Body of pancreas (tissue), 4 donors: ENCODE data around the gene ENOPH1. TPM values are rescaled to one million over a fixed set of nuclear protein-coding genes. Genes with fewer than 3 reads are reported as not detected.

Source experiments
- ATAC-seq: fragments of 150-250 bp; one replicate; pipeline ENCODE4 v1.9.1; 2016
- DNase-seq, 4 donors: peaks; one replicate each; pipeline ENCODE4 v3.0.0-alpha.2; 2019
- H3K27ac ChIP-seq, 4 donors: fragments of 200-600 bp; sonication (generic); 1 replicate in 3 of 4; 2 replicates in 1 of 4; pipeline versions ENCODE4 v1.5.1 to v1.6.1; 2016 to 2019; ENCODE audit warnings: mild to moderate bottlenecking in 1 of 4, mixed read lengths in 1 of 4, moderate library complexity in 1 of 4
- H3K27me3 ChIP-seq, 2 donors: fragments of 200-600 bp; sonication (generic); one replicate each; pipeline ENCODE4 v1.6.0; 2016; ENCODE audit warnings: mild to moderate bottlenecking in 1 of 2
- H3K36me3 ChIP-seq, 2 donors: fragments of 200-600 bp; sonication (generic); replicated peaks in 1 of 2; 2 replicates each; pipeline ENCODE4 v1.5.1; 2016; ENCODE audit warnings: low read depth in 2 of 2; ENCODE audit not compliant: insufficient read depth in 1 of 2
- H3K4me1 ChIP-seq: fragments of 200-600 bp; sonication (generic); one replicate; pipeline ENCODE4 v1.6.0; 2016
- H3K4me3 ChIP-seq, 2 donors: fragments of 200-600 bp; sonication (generic); 1 replicate in 1 of 2; 2 replicates in 1 of 2; pipeline ENCODE4 v1.5.1; 2016 to 2019
- H3K9me3 ChIP-seq, 3 donors: fragments of 200-600 bp; sonication (generic); 1 replicate in 2 of 3; 2 replicates in 1 of 3; pipeline ENCODE4 v1.5.1; 2016
- CTCF ChIP-seq, 7 experiments: fragments of 450-650 bp in 4 of 7; fragments of 200-600 bp in 3 of 7; sonication (generic) in 3 of 7; IDR thresholded peaks; one replicate each; pipeline ENCODE4 v1.5.1; 2016 to 2019; ENCODE audit warnings: antibody characterized with exemption in 7 of 7
- POLR2A ChIP-seq, 3 donors: fragments of 450-650 bp; IDR thresholded peaks; one replicate each; pipeline ENCODE4 v1.6.1; 2016; ENCODE audit warnings: antibody characterized with exemption in 3 of 3, mild to moderate bottlenecking in 2 of 3
- WGBS, 2 donors: methylation state at CpG; one replicate each; pipeline ENCODE4 v1.1.5; 2017; 5-methylcytosine and 5-hydroxymethylcytosine counted together
- intact Hi-C: fragments of 100-400 bp; cut with DNase I; formaldehyde crosslinking; loops from one replicate; pipeline ENCODE4 v1.15.1; 2023
- small RNA-seq: library from RNA; depleted of rRNA; stranded (forward); fragments of <200 nt; gene quantifications from one replicate; pipeline ENCODE3, GENCODE V24; 2016
- total RNA-seq, 2 donors: library from RNA; depleted of rRNA; stranded (reverse); fragments of >200 nt; gene quantifications; one replicate each; pipeline ENCODE4 v1.1.0, GENCODE V29; 2016

The ENOPH1 gene
- total RNA-seq, 2 donors from 2014 or later, result 6.3 to 17.4 TPM

- no peak for TF ChIP-seq POLR2A (IDR thresholded peaks at IDR 0.05)
- no peak for TF ChIP-seq CTCF (IDR thresholded peaks at IDR 0.05)
- Histone ChIP-seq H3K36me3 (no peaks in the 10 kb centered on the region), H3K27me3 (no peaks in the 10 kb centered on the region), H3K4me3 (no peak overlapping the region), H3K9me3 (no peaks in the 10 kb centered on the region), H3K4me1 (no peaks in the 10 kb centered on the region), H3K27ac (no peak overlapping the region)
- DNase-seq (no peak), ATAC-seq (no peak)
- WGBS, 2 donors, result 57 to 62% methylated on average over 5 of the region's 5 CpGs
- intact Hi-C loops, result no loop called here
Measured at GRCh38 chr4:82500435-82501153, 70.2 kb downstream of the ENOPH1 start.

GRCh38 chr4:82501154-82501442 lies 70.7 kb downstream of the ENOPH1 start:
- intact Hi-C loops, result no loop called here
- TF ChIP-seq CTCF (IDR thresholded peaks at IDR 0.05), result no peak
- no peak for TF ChIP-seq POLR2A (IDR thresholded peaks at IDR 0.05)

DNA sequence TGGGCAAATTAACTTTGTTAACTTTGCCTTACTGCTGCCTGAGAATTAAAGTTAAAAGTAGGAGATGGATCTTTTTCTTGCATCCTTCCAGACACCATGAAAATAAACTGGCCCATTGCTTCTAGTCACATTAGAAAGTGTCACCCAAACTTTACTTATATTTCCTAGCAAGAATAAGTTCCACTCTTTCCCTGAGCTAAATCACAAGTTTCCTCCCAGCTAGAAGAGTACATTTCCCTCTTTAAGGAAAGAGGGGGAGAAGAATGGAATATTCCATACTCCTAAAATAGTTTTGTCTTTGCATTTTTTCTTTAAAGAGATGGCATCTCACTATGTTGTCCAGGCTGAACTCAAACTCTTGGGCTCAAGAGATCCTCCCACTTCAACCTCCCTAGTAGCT lies 77.6 kb downstream of the ENOPH1 start:
- Histone ChIP-seq H3K27me3 (no peaks in the 10 kb centered on the region), H3K36me3 (no peaks in the 10 kb centered on the region), H3K4me3 (no peak overlapping the region), H3K4me1 (no peaks in the 10 kb centered on the region), H3K27ac (no peak overlapping the region), H3K9me3 (no peaks in the 10 kb centered on the region)
- intact Hi-C loops, result no loop called here
- ATAC-seq (no peak), DNase-seq (no peak)
- TF ChIP-seq CTCF (IDR thresholded peaks at IDR 0.05) (no peak), POLR2A (IDR thresholded peaks at IDR 0.05) (no peak)

More at GRCh38 chr4:82501154-82501442, 70.7 kb downstream of the ENOPH1 start:
- Histone ChIP-seq H3K36me3 (no peaks in the 10 kb centered on the region), H3K27me3 (no peaks in the 10 kb centered on the region), H3K4me1 (no peaks in the 10 kb centered on the region), H3K9me3 (no peaks in the 10 kb centered on the region), H3K4me3 (no peak overlapping the region), H3K27ac (no peak overlapping the region)
- no peak for ATAC-seq
- DNase-seq, result no peak
- WGBS, 2 donors, result 88 to 94% methylated on average over 1 to 2 of the region's 2 CpGs

- DNase-seq (no peak), ATAC-seq (no peak)
- Histone ChIP-seq H3K27me3 (no peaks in the 10 kb centered on the region), H3K4me1 (no peaks in the 10 kb centered on the region), H3K36me3 (no peaks in the 10 kb centered on the region), H3K4me3 (no peak overlapping the region), H3K27ac (no peak overlapping the region), H3K9me3 (no peaks in the 10 kb centered on the region)
- intact Hi-C loops, result no loop called here
- TF ChIP-seq POLR2A (IDR thresholded peaks at IDR 0.05) (no peak), CTCF (IDR thresholded peaks at IDR 0.05) (no peak)
- 68 to 70% methylated on average over 5 of the region's 5 CpGs for WGBS, 2 donors
Measured at GRCh38 chr4:82508806-82509428, 78.5 kb downstream of the ENOPH1 start.

GRCh38 chr4:82510216-82510615 lies 79.8 kb downstream of the ENOPH1 start:
- H3K9me3 ChIP-seq, result no peaks in the 10 kb centered on the region
- H3K27me3 ChIP-seq, result no peaks in the 10 kb centered on the region
- intact Hi-C loops, result no loop called here
- H3K27ac ChIP-seq, result no peak overlapping the region
- no peak for TF ChIP-seq POLR2A (IDR thresholded peaks at IDR 0.05)
- H3K4me1 ChIP-seq, result no peaks in the 10 kb centered on the region
- no peak overlapping the region for H3K4me3 ChIP-seq
- no peak for DNase-seq
- H3K36me3 ChIP-seq, result no peaks in the 10 kb centered on the region
- WGBS, 2 donors, result 91 to 96% methylated on average over 3 of the region's 3 CpGs
- no peak for ATAC-seq

Small RNA genes lying within 50 kb of the gene (small RNA-seq; reads per million reads assigned to genes)
- not detected for gene RF00150

Other genes with a start within 250 kb of the ENOPH1 start
- gene HNRNPD, start 56.6 kb upstream of the ENOPH1 start, total RNA-seq, result 100 to 1,000 TPM in 1 of 2 donors, 10 to 100 TPM in 1; 97.0 to 104 TPM
- gene HNRNPDL, start 128 bp upstream of the ENOPH1 start, total RNA-seq, result 100 to 1,000 TPM; 130 to 131 TPM
- 1 to 10 TPM; 5.2 to 5.6 TPM for gene TMEM150C, start 131.4 kb downstream of the ENOPH1 start, total RNA-seq